ENCODE data around the gene FAR1.

DNA sequence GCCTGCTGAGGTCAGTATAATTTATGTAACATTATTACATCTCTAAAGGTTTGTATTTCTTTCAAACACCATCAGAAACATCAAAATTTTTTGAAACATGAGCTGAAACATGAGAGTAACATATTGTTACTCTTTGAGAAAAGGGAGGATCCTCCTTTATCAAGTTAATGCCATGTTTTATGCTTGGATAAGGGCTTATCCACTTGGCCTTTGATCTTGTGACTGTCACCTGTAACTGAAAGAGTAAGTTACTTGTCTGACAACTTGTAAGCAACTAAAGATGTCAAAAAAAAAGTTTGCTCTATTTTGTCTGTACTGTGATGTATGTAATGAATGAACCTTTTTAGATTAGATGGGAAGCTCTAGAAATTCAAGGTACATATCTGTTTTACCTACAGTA is 59.6 kb downstream of the FAR1 start:
- TF ChIP-seq POLR2A (IDR thresholded peaks at IDR 0.05; ENCODE audit: low read depth) (no peak), EP300 (IDR thresholded peaks at IDR 0.05) (no peak)
- TF ChIP-seq, protein P1, sequence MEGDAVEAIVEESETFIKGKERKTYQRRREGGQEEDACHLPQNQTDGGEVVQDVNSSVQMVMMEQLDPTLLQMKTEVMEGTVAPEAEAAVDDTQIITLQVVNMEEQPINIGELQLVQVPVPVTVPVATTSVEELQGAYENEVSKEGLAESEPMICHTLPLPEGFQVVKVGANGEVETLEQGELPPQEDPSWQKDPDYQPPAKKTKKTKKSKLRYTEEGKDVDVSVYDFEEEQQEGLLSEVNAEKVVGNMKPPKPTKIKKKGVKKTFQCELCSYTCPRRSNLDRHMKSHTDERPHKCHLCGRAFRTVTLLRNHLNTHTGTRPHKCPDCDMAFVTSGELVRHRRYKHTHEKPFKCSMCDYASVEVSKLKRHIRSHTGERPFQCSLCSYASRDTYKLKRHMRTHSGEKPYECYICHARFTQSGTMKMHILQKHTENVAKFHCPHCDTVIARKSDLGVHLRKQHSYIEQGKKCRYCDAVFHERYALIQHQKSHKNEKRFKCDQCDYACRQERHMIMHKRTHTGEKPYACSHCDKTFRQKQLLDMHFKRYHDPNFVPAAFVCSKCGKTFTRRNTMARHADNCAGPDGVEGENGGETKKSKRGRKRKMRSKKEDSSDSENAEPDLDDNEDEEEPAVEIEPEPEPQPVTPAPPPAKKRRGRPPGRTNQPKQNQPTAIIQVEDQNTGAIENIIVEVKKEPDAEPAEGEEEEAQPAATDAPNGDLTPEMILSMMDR (IDR thresholded peaks at IDR 0.05), result no peak

Measured in esophagus muscularis mucosa (tissue), 4 donors.